GM20431 (cell line): ENCODE results near the gene ARHGEF17.

ENCODE experiments used
- in situ Hi-C: fragments of 300-500 bp; cut with MseI, MboI; formaldehyde crosslinking; loops from one replicate; pipeline ENCODE4 v1.15.0; 2020; ENCODE audit warnings: low sequenced_read_pairs; ENCODE audit not compliant: unreplicated experiment

ARHGEF17 gene

DNA sequence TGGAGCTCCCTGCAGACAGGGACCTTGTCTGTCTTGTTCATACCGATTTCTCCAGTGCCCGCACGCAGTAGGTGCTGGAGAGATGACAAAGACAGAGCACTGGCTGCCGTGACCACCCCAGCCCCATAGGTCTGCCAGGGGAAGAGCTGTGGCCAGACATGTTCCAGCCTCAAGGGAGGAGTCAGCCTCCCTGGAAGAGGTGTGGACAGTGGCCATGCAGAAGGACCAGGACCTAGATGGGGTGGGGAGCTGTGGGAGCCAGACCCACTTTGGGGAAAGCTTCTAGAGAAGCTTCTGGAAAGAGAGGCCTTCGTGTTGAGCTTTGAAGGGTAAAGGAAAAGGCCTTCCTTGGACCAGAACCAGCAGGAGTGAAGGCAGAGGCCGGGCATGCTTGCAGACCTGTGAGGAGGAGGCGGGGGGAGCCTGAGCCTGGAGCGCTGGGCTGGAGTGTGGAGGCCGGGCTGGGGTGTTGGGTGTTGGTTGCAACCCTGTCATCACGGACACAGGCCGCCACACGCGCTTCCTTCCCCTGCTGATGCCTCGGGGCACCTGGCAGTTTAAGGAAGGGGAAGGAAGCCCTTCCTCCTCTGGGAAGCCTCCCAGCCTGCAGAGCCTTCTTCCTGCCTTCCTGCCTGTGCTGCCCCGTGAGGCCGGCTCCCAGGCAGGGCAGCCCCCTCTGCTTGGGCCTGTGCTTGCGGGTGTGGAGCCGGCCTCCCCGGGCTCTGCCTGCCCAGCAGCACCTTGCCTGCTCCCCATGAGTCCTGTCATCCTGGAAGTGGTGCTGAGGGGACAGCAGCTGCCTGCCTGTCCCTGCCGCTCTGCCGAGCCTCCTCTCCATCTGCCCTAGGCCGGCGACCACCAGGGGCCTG, 80.4 kb downstream of the ARHGEF17 start:
- in situ Hi-C loops = no loop called here

DNA sequence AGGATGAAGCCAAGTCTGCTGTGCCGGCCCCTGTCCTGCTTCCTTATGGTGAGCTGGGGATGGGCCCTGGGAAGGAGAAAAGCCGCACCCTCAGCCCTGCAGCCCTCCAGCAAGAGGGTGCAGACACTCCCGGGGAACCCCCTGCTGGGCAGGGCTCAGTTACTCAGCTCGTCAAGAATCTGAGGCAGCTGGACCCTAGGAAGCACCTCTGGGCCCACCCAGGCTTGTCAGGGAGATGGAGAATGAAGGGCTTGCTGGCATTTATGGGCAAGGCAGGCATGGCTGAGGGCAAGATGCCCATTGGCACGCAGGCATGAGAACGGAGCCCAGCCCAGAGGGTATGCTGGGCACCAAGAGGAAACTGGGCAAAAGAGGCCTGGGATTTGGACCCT, 81.1 kb downstream of the ARHGEF17 start:
- in situ Hi-C loops = no loop called here

GRCh38 chr11:73389916-73390315, 81.8 kb downstream of the ARHGEF17 start:
- in situ Hi-C loops = no loop called here

GRCh38 chr11:73390601-73391565, 82.8 kb downstream of the ARHGEF17 start:
- in situ Hi-C loops = no loop called here

- in situ Hi-C loops = no loop called here
Measured at GRCh38 chr11:73391665-73392064, 83.6 kb downstream of the ARHGEF17 start.

DNA sequence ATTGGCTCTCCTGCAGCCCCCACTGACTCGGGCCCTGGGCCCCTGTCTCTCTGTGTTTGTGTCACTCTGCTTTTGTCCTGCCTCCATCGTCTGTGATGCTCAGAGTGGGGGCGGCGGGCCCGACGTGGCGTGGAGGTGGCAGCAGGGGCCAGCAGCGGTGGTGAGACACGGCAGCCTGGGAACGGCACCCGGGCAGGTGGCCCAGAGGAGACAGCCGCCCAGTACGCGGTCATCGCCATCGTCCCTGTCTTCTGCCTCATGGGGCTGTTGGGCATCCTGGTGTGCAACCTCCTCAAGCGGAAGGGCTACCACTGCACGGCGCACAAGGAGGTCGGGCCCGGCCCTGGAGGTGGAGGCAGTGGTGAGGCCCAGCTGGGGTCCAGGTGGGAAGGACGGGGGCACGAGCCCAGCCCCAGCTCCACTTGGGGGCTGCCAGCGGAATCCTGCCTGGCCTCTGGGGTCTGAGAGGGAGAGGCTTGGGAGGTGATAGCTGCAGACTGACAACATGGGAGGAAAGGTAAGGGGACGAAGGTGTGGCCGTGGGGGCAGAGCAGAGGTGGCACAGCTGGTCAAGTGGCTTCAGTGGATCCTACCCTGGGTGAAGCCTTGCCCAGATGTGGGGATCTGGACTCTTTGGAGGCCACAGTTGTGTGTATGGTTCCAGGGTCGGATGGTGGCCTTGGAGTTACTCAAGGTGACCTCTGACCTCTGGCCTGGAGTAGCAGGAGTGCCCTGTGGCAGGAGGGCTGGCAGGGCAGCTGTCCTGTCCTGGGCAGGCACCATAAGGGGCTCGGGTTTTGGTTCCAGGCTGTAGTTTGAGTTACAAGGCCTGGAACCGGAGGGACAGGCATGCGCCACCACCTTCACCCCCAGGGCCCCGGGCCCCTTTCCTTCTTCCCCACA, 84.3 kb downstream of the ARHGEF17 start:
- in situ Hi-C loops = no loop called here

DNA sequence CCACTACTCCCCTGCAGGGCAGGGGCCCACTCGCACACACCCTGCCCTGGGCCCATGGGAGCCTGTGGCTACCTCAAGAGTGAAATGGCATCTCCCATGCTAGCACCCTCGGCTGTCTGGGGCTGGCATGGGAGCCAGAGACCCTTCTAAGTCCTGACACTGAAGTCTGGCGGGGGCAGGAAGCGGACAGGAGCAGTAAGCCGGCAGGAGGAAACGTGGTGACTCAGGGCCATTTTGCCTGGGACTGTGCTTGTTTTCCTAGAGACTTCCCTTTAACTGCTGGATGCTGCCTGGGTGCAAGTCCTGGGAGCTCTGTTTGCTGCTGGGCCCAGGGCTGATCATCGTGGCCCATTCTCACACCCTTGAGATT, 84.9 kb downstream of the ARHGEF17 start:
- in situ Hi-C loops = no loop called here

DNA sequence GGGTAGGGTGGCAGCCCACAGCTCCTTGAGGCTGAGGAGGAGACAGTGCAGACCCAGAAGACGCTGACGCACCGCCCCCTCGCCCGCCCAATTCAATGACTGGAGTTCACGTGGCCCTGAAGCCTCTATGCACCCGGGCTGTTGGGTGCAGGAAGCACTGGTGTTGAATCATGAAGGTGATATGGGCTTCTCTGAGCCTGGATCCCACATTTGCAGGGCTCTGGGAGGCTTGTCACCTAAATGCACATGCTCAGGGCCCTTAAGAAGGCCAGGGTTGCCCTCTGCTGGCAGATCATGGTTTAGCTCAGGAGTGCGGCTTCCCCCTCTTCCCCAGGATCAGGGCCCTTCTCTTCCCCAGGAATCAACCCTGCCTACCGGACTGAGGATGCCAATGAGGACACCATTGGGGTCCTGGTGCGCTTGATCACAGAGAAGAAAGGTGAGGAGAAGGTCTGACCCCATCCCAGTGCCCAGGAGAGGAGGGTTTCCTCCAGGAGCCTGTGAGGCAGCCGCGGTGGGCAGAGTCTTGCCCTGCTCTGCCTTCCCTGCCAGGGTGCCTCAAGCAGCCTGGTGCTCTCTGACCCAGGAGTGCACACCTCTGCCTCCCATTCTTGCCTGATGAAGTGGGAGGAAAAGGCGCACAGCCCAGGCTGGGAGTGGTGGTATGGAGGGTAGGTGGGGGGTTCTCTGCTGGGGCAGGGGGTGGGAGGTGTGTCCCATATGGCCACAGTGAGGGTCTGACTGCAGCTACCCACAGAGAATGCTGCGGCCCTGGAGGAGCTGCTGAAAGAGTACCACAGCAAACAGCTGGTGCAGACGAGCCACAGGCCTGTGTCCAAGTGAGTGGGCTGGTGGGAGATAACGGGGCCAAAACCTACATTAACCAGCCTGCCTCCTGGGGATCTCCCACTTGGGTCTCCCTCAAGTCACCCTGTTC, 85.7 kb downstream of the ARHGEF17 start:
- in situ Hi-C loops = no loop called here

DNA sequence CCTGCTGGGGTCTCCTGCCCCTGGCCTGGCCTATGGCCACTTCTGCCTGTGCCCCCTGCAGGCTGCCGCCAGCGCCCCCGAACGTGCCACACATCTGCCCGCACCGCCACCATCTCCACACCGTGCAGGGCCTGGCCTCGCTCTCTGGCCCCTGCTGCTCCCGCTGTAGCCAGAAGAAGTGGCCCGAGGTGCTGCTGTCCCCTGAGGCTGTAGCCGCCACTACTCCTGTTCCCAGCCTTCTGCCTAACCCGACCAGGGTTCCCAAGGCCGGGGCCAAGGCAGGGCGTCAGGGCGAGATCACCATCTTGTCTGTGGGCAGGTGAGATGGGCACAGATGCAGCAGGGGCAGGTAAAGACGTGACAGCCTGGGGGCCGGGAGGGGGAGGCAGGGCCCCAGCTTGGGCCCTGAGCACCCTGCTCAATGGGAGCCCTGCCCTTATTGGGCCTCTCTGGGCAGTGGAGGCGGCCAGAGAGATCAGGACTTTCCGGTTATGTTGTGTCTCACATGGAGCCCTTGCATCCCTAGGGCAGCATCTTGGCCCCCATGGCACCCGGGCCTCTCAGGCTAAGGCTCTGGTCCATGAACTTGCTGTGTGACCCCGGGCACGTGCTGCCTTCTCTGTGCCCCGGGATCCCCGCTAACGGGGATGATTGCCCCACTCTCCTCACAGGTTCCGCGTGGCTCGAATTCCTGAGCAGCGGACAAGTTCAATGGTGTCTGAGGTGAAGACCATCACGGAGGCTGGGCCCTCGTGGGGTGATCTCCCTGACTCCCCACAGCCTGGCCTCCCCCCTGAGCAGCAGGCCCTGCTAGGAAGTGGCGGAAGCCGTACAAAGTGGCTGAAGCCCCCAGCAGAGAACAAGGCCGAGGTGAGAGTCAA, 86.6 kb downstream of the ARHGEF17 start:
- in situ Hi-C loops = no loop called here

DNA sequence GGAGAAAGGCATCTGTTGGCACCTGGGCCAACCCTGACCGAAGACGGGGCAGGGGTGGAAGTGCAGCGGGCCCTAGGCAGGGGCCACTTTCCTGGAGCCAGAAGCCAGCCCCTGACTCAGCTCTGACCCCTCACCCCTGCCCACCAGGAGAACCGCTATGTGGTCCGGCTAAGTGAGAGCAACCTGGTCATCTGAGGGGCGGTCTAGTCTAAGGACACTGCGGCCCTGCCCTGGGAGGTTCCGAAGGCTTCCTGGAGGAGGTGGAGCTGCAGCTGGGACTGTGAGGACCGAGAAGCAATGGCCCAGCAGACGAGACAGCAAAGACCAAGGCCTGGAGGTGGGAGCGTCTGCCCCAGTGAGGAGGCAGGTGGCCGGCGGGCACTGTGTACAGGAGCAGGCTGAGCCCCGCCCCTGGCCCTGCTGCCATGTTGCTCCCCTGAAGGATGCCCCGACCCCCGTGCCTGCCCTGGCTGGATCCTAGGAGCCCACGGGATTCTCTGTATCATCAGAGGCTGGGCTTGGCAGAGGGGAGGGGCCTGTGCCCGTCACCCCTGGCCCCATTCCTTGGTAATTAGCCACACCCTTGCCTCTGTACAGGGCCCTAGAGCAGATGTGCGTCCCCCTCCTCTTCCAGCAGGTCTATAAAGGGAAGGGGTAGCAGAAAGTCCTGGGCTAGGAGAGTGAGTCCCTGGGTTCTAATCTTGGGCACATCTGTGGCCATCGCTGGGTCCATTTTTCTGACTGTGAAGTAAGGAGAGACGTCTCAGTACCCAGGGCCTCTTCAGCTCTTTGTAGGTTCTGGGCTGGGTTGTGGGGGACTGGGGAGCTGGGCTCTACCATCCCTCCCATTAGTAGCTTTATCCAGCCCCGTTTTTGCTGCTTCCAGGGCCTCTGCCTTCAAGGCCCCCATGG, 87.5 kb downstream of the ARHGEF17 start:
- in situ Hi-C loops = no loop called here

DNA sequence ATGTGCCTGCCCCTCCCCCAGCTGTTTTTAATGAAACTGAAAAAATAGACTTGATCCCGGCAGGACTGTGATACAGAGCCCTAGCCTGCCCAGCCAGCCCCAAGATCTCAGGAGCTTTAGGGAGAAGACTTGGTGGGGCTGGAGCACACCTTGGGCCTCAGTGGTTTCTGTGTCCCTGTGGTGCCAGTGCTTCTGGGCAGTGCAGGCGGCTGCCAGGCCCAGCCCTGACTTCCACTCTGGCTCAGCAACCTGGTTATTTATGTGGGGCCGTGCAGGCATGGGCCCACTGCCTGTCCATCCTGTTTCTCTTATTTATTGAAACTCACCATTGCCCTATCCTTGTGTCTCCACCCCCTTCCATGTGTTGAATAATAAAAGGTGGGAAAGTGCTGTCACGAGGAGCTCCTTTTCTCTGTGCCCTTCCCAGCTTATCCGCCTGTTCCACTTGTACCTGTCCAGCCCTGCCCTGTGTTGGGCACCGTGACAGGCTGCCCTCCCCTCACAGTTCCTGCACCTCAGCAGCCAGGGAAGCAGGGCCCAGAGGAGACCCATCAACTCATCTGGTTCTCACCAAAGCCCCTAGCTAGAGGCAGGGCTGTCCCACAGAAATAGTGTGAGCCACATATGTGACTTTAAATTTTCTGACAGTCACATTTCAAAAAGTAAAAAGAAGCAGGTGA, 88.3 kb downstream of the ARHGEF17 start:
- in situ Hi-C loops = no loop called here

GRCh38 chr11:73396985-73397384, 88.9 kb downstream of the ARHGEF17 start:
- in situ Hi-C loops = no loop called here

DNA sequence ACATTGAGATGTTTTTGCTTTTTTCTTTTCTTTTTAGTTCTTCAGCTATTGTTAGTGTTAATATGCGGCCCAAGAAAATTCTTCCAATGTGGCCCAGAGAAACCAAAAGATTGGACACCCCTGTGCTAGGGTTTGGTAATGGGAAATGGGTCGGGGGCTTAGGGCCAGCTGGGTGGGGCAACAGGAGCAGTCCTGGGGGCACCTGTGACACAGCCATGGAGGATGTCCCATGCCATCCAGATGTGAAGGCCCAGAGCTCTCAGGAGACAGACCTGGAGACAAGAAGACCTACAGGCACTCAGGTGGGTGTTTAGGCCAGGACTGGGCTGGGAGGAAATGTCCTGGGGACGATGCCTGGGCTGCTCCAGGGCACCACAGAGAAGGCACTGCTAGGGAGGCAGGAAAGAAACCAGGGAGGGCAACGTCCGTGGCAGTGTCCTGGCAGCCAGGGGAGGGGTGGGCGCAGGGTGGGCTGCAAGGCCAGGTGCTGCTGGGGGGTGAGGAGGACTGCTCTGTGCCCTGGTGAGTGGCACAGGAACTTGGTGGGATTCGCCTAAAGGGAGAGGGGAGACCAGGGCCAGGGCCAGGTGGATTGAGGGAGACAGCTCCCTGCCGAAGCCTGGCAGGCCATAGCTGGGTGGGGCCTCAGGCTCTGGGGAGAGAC, 89.5 kb downstream of the ARHGEF17 start:
- in situ Hi-C loops = no loop called here

GRCh38 chr11:73398132-73398526, 90.1 kb downstream of the ARHGEF17 start:
- in situ Hi-C loops = no loop called here

DNA sequence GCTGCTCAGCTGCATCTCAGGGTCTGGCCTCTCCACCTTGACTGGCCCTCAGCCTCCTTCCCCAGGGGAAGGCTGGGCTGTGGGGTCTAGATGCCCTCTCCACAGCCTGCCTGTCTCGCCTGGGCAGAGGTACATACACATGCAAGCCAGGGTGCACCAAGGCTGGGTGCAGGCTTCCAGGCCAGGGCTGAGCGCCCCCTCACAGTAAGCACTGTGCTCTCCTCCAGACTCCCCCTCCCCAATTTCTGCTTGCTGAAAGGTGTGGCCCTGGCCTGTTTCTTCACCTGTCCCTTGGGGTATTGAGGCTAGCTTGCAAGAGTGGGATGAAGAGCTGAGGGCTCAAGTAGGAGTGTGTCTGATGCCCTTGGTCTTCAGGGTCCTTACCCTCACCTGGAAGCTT, 90.6 kb downstream of the ARHGEF17 start:
- in situ Hi-C loops = no loop called here

DNA sequence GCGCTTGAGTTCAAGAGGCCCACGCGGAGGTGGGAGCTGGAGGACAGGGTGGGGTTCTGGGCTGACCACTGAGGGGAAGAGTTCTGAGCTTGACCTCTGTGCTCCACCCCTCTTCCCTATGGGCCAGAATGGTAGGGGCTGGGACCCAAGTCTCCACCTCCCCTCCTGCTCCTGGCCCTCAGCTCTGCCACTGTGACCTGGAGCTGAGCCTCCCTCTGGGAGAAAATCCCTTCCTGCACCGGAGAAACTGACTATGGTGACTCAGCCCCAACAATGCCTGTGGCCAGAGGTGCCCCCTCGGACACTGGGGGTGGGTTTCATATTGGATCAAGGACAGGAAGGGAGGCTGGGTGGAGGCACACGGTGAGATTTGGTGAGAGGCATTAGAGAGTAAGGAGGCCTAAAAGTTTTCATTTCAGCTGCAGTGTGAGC, 91.1 kb downstream of the ARHGEF17 start:
- in situ Hi-C loops = no loop called here
